ENCODE results near the gene PARP8.
"Not testable (repeated sequence)": the region's sequence is repeated elsewhere in the genome, so short reads cannot be mapped to it uniquely, and the experiment has no call there.

The PARP8 gene

GRCh38 chr5:50663636-50664035 is 2.8 kb upstream of the PARP8 start:
- TF ChIP-seq, protein P1, sequence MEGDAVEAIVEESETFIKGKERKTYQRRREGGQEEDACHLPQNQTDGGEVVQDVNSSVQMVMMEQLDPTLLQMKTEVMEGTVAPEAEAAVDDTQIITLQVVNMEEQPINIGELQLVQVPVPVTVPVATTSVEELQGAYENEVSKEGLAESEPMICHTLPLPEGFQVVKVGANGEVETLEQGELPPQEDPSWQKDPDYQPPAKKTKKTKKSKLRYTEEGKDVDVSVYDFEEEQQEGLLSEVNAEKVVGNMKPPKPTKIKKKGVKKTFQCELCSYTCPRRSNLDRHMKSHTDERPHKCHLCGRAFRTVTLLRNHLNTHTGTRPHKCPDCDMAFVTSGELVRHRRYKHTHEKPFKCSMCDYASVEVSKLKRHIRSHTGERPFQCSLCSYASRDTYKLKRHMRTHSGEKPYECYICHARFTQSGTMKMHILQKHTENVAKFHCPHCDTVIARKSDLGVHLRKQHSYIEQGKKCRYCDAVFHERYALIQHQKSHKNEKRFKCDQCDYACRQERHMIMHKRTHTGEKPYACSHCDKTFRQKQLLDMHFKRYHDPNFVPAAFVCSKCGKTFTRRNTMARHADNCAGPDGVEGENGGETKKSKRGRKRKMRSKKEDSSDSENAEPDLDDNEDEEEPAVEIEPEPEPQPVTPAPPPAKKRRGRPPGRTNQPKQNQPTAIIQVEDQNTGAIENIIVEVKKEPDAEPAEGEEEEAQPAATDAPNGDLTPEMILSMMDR (IDR thresholded peaks at IDR 0.05; ENCODE audit: poor library complexity, severe bottlenecking): no peak
- Histone ChIP-seq H3K27me3 (ENCODE audit: insufficient read depth, poor library complexity, severe bottlenecking) (no peaks in the 10 kb centered on the region), H3K4me1 (ENCODE audit: insufficient read depth, poor library complexity, severe bottlenecking) (peaks cover under 1% of the 10 kb centered on the region), H3K9me3 (ENCODE audit: severe bottlenecking) (no peaks in the 10 kb centered on the region), H3K27ac (ENCODE audit: poor library complexity, severe bottlenecking) (no peak overlapping the region), H3K36me3 (ENCODE audit: low read depth) (no peaks in the 10 kb centered on the region), H3K4me3 (ENCODE audit: severe bottlenecking) (no peak overlapping the region)
- DNase-seq (ENCODE audit: low spot score) (no peak), ATAC-seq (ENCODE audit: low read depth) (no peak)

DNA sequence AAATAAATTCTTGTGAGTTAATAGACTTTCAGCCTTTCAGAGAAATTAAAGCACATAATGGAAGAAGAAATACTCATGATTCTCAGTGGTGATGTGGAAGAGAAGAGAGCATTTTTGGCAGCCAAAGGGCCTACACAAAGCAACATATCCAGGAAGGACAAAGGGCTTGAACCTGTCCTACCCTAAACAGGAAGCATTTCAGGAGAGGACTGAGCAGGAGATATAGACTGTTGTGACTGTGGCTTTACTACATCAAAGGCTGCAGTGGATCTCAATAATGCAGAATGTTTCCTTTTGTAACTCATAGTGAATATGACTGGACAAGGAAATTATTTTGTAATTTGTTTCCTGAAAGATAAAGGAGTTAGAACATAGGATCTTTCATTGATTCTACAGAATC is 1.3 kb upstream of the PARP8 start:
- ATAC-seq (ENCODE audit: low read depth) (no peak), DNase-seq (ENCODE audit: low spot score) (no peak)
- peaks cover 10% of the 10 kb centered on the region for H3K4me1 ChIP-seq (ENCODE audit: insufficient read depth, poor library complexity, severe bottlenecking)
- H3K36me3 ChIP-seq (ENCODE audit: low read depth): no peaks in the 10 kb centered on the region
- TF ChIP-seq, protein P1 (IDR thresholded peaks at IDR 0.05; ENCODE audit: poor library complexity, severe bottlenecking): no peak
- no peaks in the 10 kb centered on the region for H3K27me3 ChIP-seq (ENCODE audit: insufficient read depth, poor library complexity, severe bottlenecking)
- no peak overlapping the region for H3K4me3 ChIP-seq (ENCODE audit: severe bottlenecking)
- no peaks in the 10 kb centered on the region for H3K9me3 ChIP-seq (ENCODE audit: severe bottlenecking)
- no peak overlapping the region for H3K27ac ChIP-seq (ENCODE audit: poor library complexity, severe bottlenecking)

GRCh38 chr5:50665761-50666202 is 655 bp upstream of the PARP8 start:
- H3K9me3 ChIP-seq (ENCODE audit: severe bottlenecking); H3K27ac ChIP-seq (ENCODE audit: poor library complexity, severe bottlenecking); H3K36me3 ChIP-seq (ENCODE audit: low read depth); H3K27me3 ChIP-seq (ENCODE audit: insufficient read depth, poor library complexity, severe bottlenecking); ATAC-seq (ENCODE audit: low read depth); DNase-seq (ENCODE audit: low spot score): not testable (repeated sequence)
- Histone ChIP-seq H3K4me1 (ENCODE audit: insufficient read depth, poor library complexity, severe bottlenecking) (peaks cover 10% of the 10 kb centered on the region), H3K4me3 (ENCODE audit: severe bottlenecking) (peak overlapping the region; percentile 98)

DNA sequence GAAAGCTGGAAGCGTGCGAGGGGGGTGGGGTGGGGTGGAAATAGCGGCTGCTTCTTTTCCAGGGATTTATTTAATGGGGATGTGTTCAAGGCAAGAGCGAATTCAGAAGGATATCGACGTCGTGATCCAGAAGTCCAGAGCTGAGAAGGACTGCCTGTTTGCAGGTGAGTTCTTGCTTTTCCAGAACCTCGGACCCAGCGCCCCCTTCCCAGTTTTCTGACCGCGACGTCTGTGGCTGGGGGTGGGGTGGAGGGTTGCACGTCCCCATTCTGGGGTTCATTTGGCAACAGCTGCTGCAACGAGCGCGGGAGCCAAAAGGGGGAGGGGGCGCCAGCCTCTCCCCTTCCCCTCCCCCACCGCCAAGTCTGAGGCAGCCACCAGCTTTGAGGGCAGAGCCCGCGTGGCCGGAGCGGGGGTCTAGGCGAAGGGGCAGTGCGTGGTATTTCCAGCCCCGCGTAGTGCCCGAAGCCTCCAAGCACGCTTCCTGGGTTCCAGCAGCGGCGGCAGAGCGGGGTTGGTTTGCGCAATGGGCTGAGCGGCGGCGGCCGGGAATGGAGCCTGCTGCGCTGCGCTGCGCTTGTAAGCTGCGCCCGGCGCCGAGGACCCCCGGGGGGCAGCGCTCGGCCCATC is 701 bp downstream of the PARP8 start:
- H3K4me3 ChIP-seq (ENCODE audit: severe bottlenecking): peak overlapping the region; percentile 98
- peaks cover 10% of the 10 kb centered on the region for H3K4me1 ChIP-seq (ENCODE audit: insufficient read depth, poor library complexity, severe bottlenecking)
- DNase-seq (ENCODE audit: low spot score) (peak; percentile 65), ATAC-seq (ENCODE audit: low read depth) (peak; percentile 80)
- H3K27ac ChIP-seq (ENCODE audit: poor library complexity, severe bottlenecking): peak overlapping the region; percentile 81
- H3K36me3 ChIP-seq (ENCODE audit: low read depth): no peaks in the 10 kb centered on the region
- H3K27me3 ChIP-seq (ENCODE audit: insufficient read depth, poor library complexity, severe bottlenecking): no peaks in the 10 kb centered on the region
- H3K9me3 ChIP-seq (ENCODE audit: severe bottlenecking): no peaks in the 10 kb centered on the region
- TF ChIP-seq, protein P1 (IDR thresholded peaks at IDR 0.05; ENCODE audit: poor library complexity, severe bottlenecking): no peak

DNA sequence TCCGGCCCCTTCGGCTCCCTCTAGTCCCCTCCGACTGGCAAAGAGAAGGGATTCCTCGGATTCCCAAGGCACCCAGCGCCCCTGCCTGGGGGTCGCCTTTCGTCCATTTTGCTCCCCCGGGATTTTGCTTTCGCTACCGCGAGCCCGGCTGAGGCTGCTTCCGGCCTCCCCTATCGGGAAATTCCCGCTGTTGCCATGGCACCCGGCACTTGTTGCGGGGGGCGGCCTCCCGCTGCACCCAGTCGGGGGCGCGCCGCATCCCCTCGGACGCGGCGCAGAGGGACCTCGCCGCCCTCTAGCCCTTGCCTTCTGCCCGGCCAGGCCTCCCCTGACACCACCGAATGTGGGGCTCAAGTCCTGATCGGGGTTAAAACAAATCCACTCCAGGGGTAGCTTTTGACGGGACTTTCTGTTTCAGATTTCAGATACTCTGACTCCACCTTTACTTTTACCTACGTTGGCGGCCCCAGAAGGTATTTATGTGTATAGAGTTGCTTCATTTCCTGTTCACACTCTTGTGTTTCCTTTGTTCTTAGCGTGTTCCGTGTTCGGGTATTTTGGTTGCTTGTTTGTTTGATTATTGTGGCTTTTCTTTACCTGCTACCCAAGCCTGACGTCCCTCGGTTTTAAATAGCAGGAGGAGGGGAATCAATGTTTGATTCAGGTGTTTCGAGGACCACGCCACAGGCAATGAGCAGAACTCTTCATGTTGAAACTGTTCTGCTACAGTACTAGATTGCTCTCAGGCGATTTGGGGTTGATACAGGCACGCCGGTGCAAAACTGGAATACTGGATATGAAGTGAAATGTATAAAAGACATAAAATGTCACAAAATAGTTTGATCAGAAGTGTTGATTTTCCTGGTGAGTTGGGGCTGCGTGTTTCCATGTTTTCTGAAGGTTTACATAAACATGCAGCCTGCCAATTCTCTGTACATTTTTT is 1.5 kb downstream of the PARP8 start:
- peak; percentile 71 for ATAC-seq (ENCODE audit: low read depth)
- DNase-seq (ENCODE audit: low spot score): peak; percentile 73
- Histone ChIP-seq H3K9me3 (ENCODE audit: severe bottlenecking) (no peaks in the 10 kb centered on the region), H3K4me3 (ENCODE audit: severe bottlenecking) (peak overlapping the region; percentile 98), H3K27ac (ENCODE audit: poor library complexity, severe bottlenecking) (peak overlapping the region; percentile 81), H3K4me1 (ENCODE audit: insufficient read depth, poor library complexity, severe bottlenecking) (peaks cover 10% of the 10 kb centered on the region), H3K36me3 (ENCODE audit: low read depth) (no peaks in the 10 kb centered on the region), H3K27me3 (ENCODE audit: insufficient read depth, poor library complexity, severe bottlenecking) (no peaks in the 10 kb centered on the region)
- TF ChIP-seq, protein P1 (IDR thresholded peaks at IDR 0.05; ENCODE audit: poor library complexity, severe bottlenecking): no peak

DNA sequence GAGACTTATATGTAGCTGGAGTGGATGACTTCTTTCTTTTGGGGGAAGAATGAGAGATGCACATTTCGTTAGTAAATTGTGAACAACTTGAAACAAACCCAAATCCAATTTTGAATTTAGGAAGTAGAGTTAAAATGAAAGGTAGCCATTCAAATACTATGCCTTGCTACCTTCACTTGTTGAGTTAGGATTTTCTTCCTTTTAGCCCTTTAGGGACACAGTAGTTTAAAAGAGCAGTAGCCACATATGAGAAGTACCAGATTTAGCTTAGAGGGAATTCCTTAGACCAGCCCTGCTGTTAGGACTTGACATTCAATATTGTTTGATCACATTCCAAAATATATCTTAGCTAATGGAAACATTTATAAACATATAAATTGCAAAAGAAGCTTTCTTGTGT is 2.2 kb downstream of the PARP8 start:
- Histone ChIP-seq H3K27ac (ENCODE audit: poor library complexity, severe bottlenecking) (peak overlapping the region; percentile 81), H3K4me3 (ENCODE audit: severe bottlenecking) (peak overlapping the region; percentile 98), H3K4me1 (ENCODE audit: insufficient read depth, poor library complexity, severe bottlenecking) (peaks cover 10% of the 10 kb centered on the region)
- not testable (repeated sequence) for H3K36me3 ChIP-seq (ENCODE audit: low read depth); H3K9me3 ChIP-seq (ENCODE audit: severe bottlenecking); H3K27me3 ChIP-seq (ENCODE audit: insufficient read depth, poor library complexity, severe bottlenecking); ATAC-seq (ENCODE audit: low read depth); DNase-seq (ENCODE audit: low spot score)
